ENCODE measurements around the gene CACNA1G.

GRCh38 chr17:50538549-50539410, 21.7 kb upstream of the CACNA1G start:
- TF ChIP-seq CTCF (IDR thresholded peaks at IDR 0.05): no peak
- TF ChIP-seq EP300 (IDR thresholded peaks at IDR 0.05): no peak
- TF ChIP-seq POLR2A (IDR thresholded peaks at IDR 0.05): no peak
- no peak for TF ChIP-seq POLR2AphosphoS5 (IDR thresholded peaks at IDR 0.05)

Measured in gastroesophageal sphincter (tissue), 3 donors.